Measurements from ENCODE around the gene HERC6. TPM values are rescaled to one million over a fixed set of nuclear protein-coding genes. Genes with fewer than 3 reads are reported as not detected.
"Not testable (repeated sequence)": the region's sequence is repeated elsewhere in the genome, so short reads cannot be mapped to it uniquely, and the experiment has no call there.

The HERC6 gene
- total RNA-seq, 6 donors from 2014 or later: 6.7 to 27.2 (median 13.1) TPM

- DNase-seq (no peak), ATAC-seq (ENCODE audit: low FRiP score in 2 of 2) (no peak)
- TF ChIP-seq EP300 (IDR thresholded peaks at IDR 0.05): no peak
- no peak for TF ChIP-seq POLR2A (IDR thresholded peaks at IDR 0.05)
- TF ChIP-seq CTCF (IDR thresholded peaks at IDR 0.05): no peak
- TF ChIP-seq POLR2AphosphoS5 (IDR thresholded peaks at IDR 0.05): no peak
- Histone ChIP-seq H3K27me3 (no peaks in the 10 kb centered on the region), H3K4me1 (no peaks in the 10 kb centered on the region), H3K4me3 (no peak overlapping the region), H3K9me3 (peaks cover 0 to 10% (median 0%) of the 10 kb centered on the region in 4 donors), H3K36me3 (peaks cover 0 to 31% (median 6%) of the 10 kb centered on the region in 4 donors), H3K27ac (no peak overlapping the region)
- WGBS, 2 donors: 100% methylated on average over 1 of the region's 1 CpG
These were observed 57.5 kb downstream of the HERC6 start for GRCh38 chr4:88435987-88436693.

- H3K27ac ChIP-seq; H3K4me1 ChIP-seq; H3K4me3 ChIP-seq; H3K27me3 ChIP-seq; DNase-seq; ATAC-seq (ENCODE audit: low FRiP score in 2 of 2); H3K9me3 ChIP-seq: not testable (repeated sequence)
- 93 to 96% methylated on average over 4 of the region's 4 CpGs for WGBS, 2 donors
- H3K36me3 ChIP-seq: peaks cover 0 to 21% (median 5%) of the 10 kb centered on the region in 4 donors
These were observed 59.2 kb downstream of the HERC6 start for GRCh38 chr4:88437873-88438272.

GRCh38 chr4:88439161-88439760 is 60.6 kb downstream of the HERC6 start:
- H3K4me3 ChIP-seq: no peak overlapping the region
- TF ChIP-seq CTCF (IDR thresholded peaks at IDR 0.05) (no peak), POLR2AphosphoS5 (IDR thresholded peaks at IDR 0.05) (no peak), POLR2A (IDR thresholded peaks at IDR 0.05) (no peak), EP300 (IDR thresholded peaks at IDR 0.05) (no peak)
- no peak for ATAC-seq (ENCODE audit: low FRiP score in 2 of 2)

GRCh38 chr4:88440146-88440545 is 61.5 kb downstream of the HERC6 start:
- 89 to 100% methylated on average over 1 of the region's 1 CpG for WGBS, 2 donors
- peaks cover 0 to 13% (median 0%) of the 10 kb centered on the region in 4 donors for H3K36me3 ChIP-seq
- no peak for ATAC-seq (ENCODE audit: low FRiP score in 2 of 2)

More at GRCh38 chr4:88439161-88439760, 60.6 kb downstream of the HERC6 start:
- no peak overlapping the region for H3K27ac ChIP-seq
- peaks cover 0 to 13% (median 0%) of the 10 kb centered on the region in 4 donors for H3K36me3 ChIP-seq
- 94 to 96% methylated on average over 3 of the region's 3 CpGs for WGBS, 2 donors
- H3K27me3 ChIP-seq: no peaks in the 10 kb centered on the region
- H3K9me3 ChIP-seq: no peaks in the 10 kb centered on the region
- no peaks in the 10 kb centered on the region for H3K4me1 ChIP-seq
- DNase-seq: no peak

More at GRCh38 chr4:88440146-88440545, 61.5 kb downstream of the HERC6 start:
- DNase-seq: no peak
- Histone ChIP-seq H3K4me1 (no peaks in the 10 kb centered on the region), H3K27ac (no peak overlapping the region), H3K4me3 (no peak overlapping the region), H3K27me3 (no peaks in the 10 kb centered on the region), H3K9me3 (no peaks in the 10 kb centered on the region)
- no peak for TF ChIP-seq EP300 (IDR thresholded peaks at IDR 0.05)
- no peak for TF ChIP-seq POLR2AphosphoS5 (IDR thresholded peaks at IDR 0.05)
- no peak for TF ChIP-seq CTCF (IDR thresholded peaks at IDR 0.05)
- no peak for TF ChIP-seq POLR2A (IDR thresholded peaks at IDR 0.05)

All from upper lobe of left lung (tissue), 6 donors.